Loucy (cell line): ENCODE measurements around the gene MOV10.

Experiments used
- H2AFZ ChIP-seq: fragments of 200-600 bp; sonication (generic); 2 replicates; pipeline ENCODE4 v1.6.0; 2016; ENCODE audit warnings: antibody characterized with exemption, mild to moderate bottlenecking, low read length, moderate library complexity
- H3F3A ChIP-seq: fragments of 200-600 bp; 2 replicates; pipeline ENCODE4 v1.6.0; 2016; ENCODE audit warnings: antibody characterized with exemption, low read depth, mild to moderate bottlenecking
- H3K27me3 ChIP-seq: fragments of 200-600 bp; sonication (generic); 2 replicates; pipeline ENCODE4 v1.6.1; 2014; ENCODE audit warnings: low read length, mild to moderate bottlenecking; ENCODE audit not compliant: insufficient read depth, poor library complexity, severe bottlenecking
- H3K36me3 ChIP-seq: fragments of 200-600 bp; sonication (generic); 2 replicates; pipeline ENCODE4 v1.6.1; 2016; ENCODE audit warnings: low read length; ENCODE audit not compliant: insufficient read depth
- H3K4me1 ChIP-seq: fragments of 200-600 bp; sonication (generic); 2 replicates; pipeline ENCODE4 v1.5.1; 2014; ENCODE audit warnings: low read length, mild to moderate bottlenecking; ENCODE audit not compliant: insufficient read depth, poor library complexity, severe bottlenecking
- H3K4me2 ChIP-seq: fragments of 200-600 bp; sonication (generic); 2 replicates; pipeline ENCODE4 v1.6.0; 2014; ENCODE audit warnings: antibody characterized with exemption, low read length, low read depth, mild to moderate bottlenecking; ENCODE audit not compliant: poor library complexity, severe bottlenecking
- H3K4me3 ChIP-seq: fragments of 200-600 bp; sonication (generic); 2 replicates; pipeline ENCODE4 v1.5.1; 2014; ENCODE audit warnings: low read length, mild to moderate bottlenecking, mixed read lengths; ENCODE audit not compliant: poor library complexity, severe bottlenecking
- H3K79me2 ChIP-seq: fragments of 200-600 bp; sonication (generic); 2 replicates; pipeline ENCODE4 v1.6.1; 2014; ENCODE audit warnings: low read length; ENCODE audit not compliant: insufficient read depth
- H3K9ac ChIP-seq: fragments of 200-600 bp; sonication (generic); 2 replicates; pipeline ENCODE4 v1.6.0; 2014; ENCODE audit warnings: mild to moderate bottlenecking, low read depth, low read length, moderate library complexity; ENCODE audit not compliant: poor library complexity, severe bottlenecking
- H3K9me2 ChIP-seq: fragments of 200-600 bp; sonication (generic); replicated peaks from 2 replicates; pipeline ENCODE4 v1.6.1; 2016; ENCODE audit warnings: low read depth, low read length, mixed read lengths
- H3K9me3 ChIP-seq: fragments of 200-600 bp; sonication (generic); 2 replicates; pipeline ENCODE4 v1.6.1; 2014; ENCODE audit warnings: mild to moderate bottlenecking, antibody characterized with exemption, low read length, low read depth; ENCODE audit not compliant: insufficient read depth
- H4K20me1 ChIP-seq: fragments of 200-600 bp; sonication (generic); 2 replicates; pipeline ENCODE4 v1.6.0; 2014; ENCODE audit warnings: antibody characterized with exemption, low read length, mild to moderate bottlenecking; ENCODE audit not compliant: insufficient read depth, poor library complexity, severe bottlenecking
- EZH2phosphoT487 ChIP-seq: fragments of 200-600 bp; IDR thresholded peaks from 2 replicates; pipeline ENCODE4 v1.6.1; 2018; ENCODE audit warnings: antibody characterized with exemption, mild to moderate bottlenecking, moderate library complexity, borderline replicate concordance
- TF ChIP-seq, protein P1 (sequence below): fragments of 200-600 bp; sonication (generic); conservative IDR thresholded peaks from 2 replicates; pipeline ENCODE4 v1.5.1; 2014; ENCODE audit warnings: mild to moderate bottlenecking, antibody characterized with exemption, low read length

The MOV10 gene

GRCh38 chr1:112701227-112702066 is 27.0 kb downstream of the MOV10 start:
- Histone ChIP-seq H3K4me3 (peak overlapping the region; percentile 49), H4K20me1 (peaks cover 38% of the 10 kb centered on the region), H3K4me1 (peaks cover 61% of the 10 kb centered on the region), H3F3A (no peaks in the 10 kb centered on the region), H3K27me3 (no peaks in the 10 kb centered on the region), H2AFZ (no peak overlapping the region), H3K9me2 (no peaks in the 10 kb centered on the region), H3K79me2 (peaks cover 46% of the 10 kb centered on the region), H3K9me3 (no peaks in the 10 kb centered on the region), H3K36me3 (peaks cover 40% of the 10 kb centered on the region; the same call in 1 of the 2 replicates), H3K4me2 (peak overlapping the region; percentile 99), H3K9ac (peak overlapping the region; percentile 86)
- no peak for TF ChIP-seq EZH2phosphoT487
- TF ChIP-seq, protein P1, sequence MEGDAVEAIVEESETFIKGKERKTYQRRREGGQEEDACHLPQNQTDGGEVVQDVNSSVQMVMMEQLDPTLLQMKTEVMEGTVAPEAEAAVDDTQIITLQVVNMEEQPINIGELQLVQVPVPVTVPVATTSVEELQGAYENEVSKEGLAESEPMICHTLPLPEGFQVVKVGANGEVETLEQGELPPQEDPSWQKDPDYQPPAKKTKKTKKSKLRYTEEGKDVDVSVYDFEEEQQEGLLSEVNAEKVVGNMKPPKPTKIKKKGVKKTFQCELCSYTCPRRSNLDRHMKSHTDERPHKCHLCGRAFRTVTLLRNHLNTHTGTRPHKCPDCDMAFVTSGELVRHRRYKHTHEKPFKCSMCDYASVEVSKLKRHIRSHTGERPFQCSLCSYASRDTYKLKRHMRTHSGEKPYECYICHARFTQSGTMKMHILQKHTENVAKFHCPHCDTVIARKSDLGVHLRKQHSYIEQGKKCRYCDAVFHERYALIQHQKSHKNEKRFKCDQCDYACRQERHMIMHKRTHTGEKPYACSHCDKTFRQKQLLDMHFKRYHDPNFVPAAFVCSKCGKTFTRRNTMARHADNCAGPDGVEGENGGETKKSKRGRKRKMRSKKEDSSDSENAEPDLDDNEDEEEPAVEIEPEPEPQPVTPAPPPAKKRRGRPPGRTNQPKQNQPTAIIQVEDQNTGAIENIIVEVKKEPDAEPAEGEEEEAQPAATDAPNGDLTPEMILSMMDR, result no peak

DNA sequence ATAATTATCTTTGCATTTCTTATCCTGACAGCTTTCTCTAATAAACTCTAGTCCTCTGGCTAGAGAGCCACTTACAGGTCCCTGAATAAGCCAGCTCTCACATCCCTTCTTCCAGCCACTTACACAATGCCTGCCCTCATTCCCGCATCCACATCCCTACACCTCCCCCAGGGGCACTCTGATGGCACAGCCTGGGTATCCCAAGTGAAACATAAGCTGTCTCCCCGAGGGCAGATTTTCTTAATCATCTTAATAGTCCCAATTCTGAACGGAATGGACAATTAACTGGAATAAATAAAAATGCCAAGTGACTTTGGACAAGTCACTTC is 27.6 kb downstream of the MOV10 start:
- H4K20me1 ChIP-seq, result peaks cover 38% of the 10 kb centered on the region
- no peaks in the 10 kb centered on the region for H3K27me3 ChIP-seq
- no peaks in the 10 kb centered on the region for H3K9me2 ChIP-seq
- peaks cover 61% of the 10 kb centered on the region for H3K4me1 ChIP-seq
- H3K4me2 ChIP-seq, result peak overlapping the region; percentile 99
- TF ChIP-seq, protein P1, result no peak
- no peak for TF ChIP-seq EZH2phosphoT487
- H3F3A ChIP-seq, result no peaks in the 10 kb centered on the region
- no peaks in the 10 kb centered on the region for H3K9me3 ChIP-seq
- no peak overlapping the region for H3K4me3 ChIP-seq
- peak overlapping the region; percentile 86 for H3K9ac ChIP-seq
- H3K79me2 ChIP-seq, result peaks cover 51% of the 10 kb centered on the region
- H2AFZ ChIP-seq, result no peak overlapping the region
- H3K36me3 ChIP-seq, result peaks cover 34% of the 10 kb centered on the region; the same call in 1 of the 2 replicates

GRCh38 chr1:112702420-112703261 is 28.2 kb downstream of the MOV10 start:
- no peak overlapping the region for H2AFZ ChIP-seq
- H3K9me3 ChIP-seq, result no peaks in the 10 kb centered on the region
- H3K27me3 ChIP-seq, result no peaks in the 10 kb centered on the region
- TF ChIP-seq, protein P1, result no peak
- no peak for TF ChIP-seq EZH2phosphoT487
- H3K4me2 ChIP-seq, result peak overlapping the region; percentile 99
- peaks cover 51% of the 10 kb centered on the region for H3K79me2 ChIP-seq
- peaks cover 30% of the 10 kb centered on the region; the same call in 1 of the 2 replicates for H3K36me3 ChIP-seq
- peak overlapping the region; percentile 12 for H3K4me3 ChIP-seq
- H3F3A ChIP-seq, result no peaks in the 10 kb centered on the region
- peaks cover 38% of the 10 kb centered on the region for H4K20me1 ChIP-seq
- no peaks in the 10 kb centered on the region for H3K9me2 ChIP-seq
- peak overlapping the region; percentile 86 for H3K9ac ChIP-seq
- peaks cover 64% of the 10 kb centered on the region for H3K4me1 ChIP-seq
